RPMI7951 (cell line): ENCODE measurements around the gene STARD13. TPM values are rescaled to one million over a fixed set of nuclear protein-coding genes. Genes with fewer than 3 reads are reported as not detected.
A peak's percentile ranks its signal among the peaks of the same experiment; 100 is the strongest.

Experiments
- DNase-seq: peaks from one replicate; pipeline ENCODE4 v3.0.0-alpha.2; 2012; ENCODE audit warnings: low read depth
- total RNA-seq: library from RNA; depleted of rRNA; stranded (reverse); fragments of >200 nt; shearing (Covaris generic); gene quantifications from 2 replicates; pipeline ENCODE4 v1.2.3, GENCODE V29; 2014

STARD13 gene
- total RNA-seq, 1 experiment from 2014 or later: 10.6 TPM

- DNase-seq: no peak
Measured at GRCh38 chr13:33092073-33092987, 193.2 kb downstream of the STARD13 start.

- DNase-seq: no peak
Measured at GRCh38 chr13:33091415-33091774, 194.2 kb downstream of the STARD13 start.

GRCh38 chr13:33090755-33091414, 194.7 kb downstream of the STARD13 start:
- DNase-seq: no peak

- no peak for DNase-seq
Measured at GRCh38 chr13:33089311-33089710, 196.2 kb downstream of the STARD13 start.

GRCh38 chr13:33087790-33088189, 197.8 kb downstream of the STARD13 start:
- DNase-seq: no peak

GRCh38 chr13:33087091-33087490, 198.5 kb downstream of the STARD13 start:
- DNase-seq: peak; percentile 62

GRCh38 chr13:33083054-33083453, 202.5 kb downstream of the STARD13 start:
- DNase-seq: no peak

GRCh38 chr13:33081666-33082065, 203.9 kb downstream of the STARD13 start:
- no peak for DNase-seq

GRCh38 chr13:33080972-33081590, 204.5 kb downstream of the STARD13 start:
- no peak for DNase-seq

- DNase-seq: no peak
Measured at GRCh38 chr13:33079960-33080359, 205.6 kb downstream of the STARD13 start.

- DNase-seq: no peak
Measured at GRCh38 chr13:33078263-33078662, 207.3 kb downstream of the STARD13 start.

GRCh38 chr13:33076001-33076992, 209.3 kb downstream of the STARD13 start:
- DNase-seq: no peak

- DNase-seq: no peak
Measured at GRCh38 chr13:33073338-33073737, 212.2 kb downstream of the STARD13 start.

GRCh38 chr13:33072759-33073158, 212.8 kb downstream of the STARD13 start:
- no peak for DNase-seq

- no peak for DNase-seq
Measured at GRCh38 chr13:33072282-33072681, 213.3 kb downstream of the STARD13 start.

GRCh38 chr13:33070713-33071112, 214.8 kb downstream of the STARD13 start:
- DNase-seq: no peak

GRCh38 chr13:33069365-33069764, 216.2 kb downstream of the STARD13 start:
- peak; percentile 30 for DNase-seq

GRCh38 chr13:33066329-33066728, 219.2 kb downstream of the STARD13 start:
- no peak for DNase-seq

- DNase-seq: no peak
Measured at GRCh38 chr13:33060815-33061214, 224.7 kb downstream of the STARD13 start.

- DNase-seq: no peak
Measured at GRCh38 chr13:33058776-33059327, 226.7 kb downstream of the STARD13 start.
